IPS-18c (cell line): Measurements from ENCODE around the gene LIMK2.

Experiments
- H3K4me3 ChIP-seq: 2 replicates; pipeline ENCODE4 v1.7.0; 2013; ENCODE audit warnings: low read depth, mild to moderate bottlenecking, low read length, moderate library complexity; ENCODE audit not compliant: insufficient read depth
- H3K9me3 ChIP-seq: one replicate; pipeline ENCODE4 v1.6.1; 2013; ENCODE audit warnings: mild to moderate bottlenecking, low read length, moderate library complexity; ENCODE audit not compliant: control insufficient read depth, insufficient read depth

Gene LIMK2

GRCh38 chr22:31250740-31251600, 38.9 kb downstream of the LIMK2 start:
- Histone ChIP-seq H3K4me3 (no peak overlapping the region), H3K9me3 (no peaks in the 10 kb centered on the region)

GRCh38 chr22:31253949-31254348, 41.9 kb downstream of the LIMK2 start:
- Histone ChIP-seq H3K4me3 (no peak overlapping the region), H3K9me3 (no peaks in the 10 kb centered on the region)

GRCh38 chr22:31259798-31260473, 47.8 kb downstream of the LIMK2 start:
- H3K9me3 ChIP-seq, result peaks cover 2% of the 10 kb centered on the region
- H3K4me3 ChIP-seq, result no peak overlapping the region

GRCh38 chr22:31260474-31260856, 48.4 kb downstream of the LIMK2 start:
- Histone ChIP-seq H3K4me3 (no peak overlapping the region), H3K9me3 (peaks cover 2% of the 10 kb centered on the region)

GRCh38 chr22:31262312-31263133, 50.4 kb downstream of the LIMK2 start:
- H3K4me3 ChIP-seq, result no peak overlapping the region
- peaks cover 2% of the 10 kb centered on the region for H3K9me3 ChIP-seq

GRCh38 chr22:31263896-31264640, 52.0 kb downstream of the LIMK2 start:
- no peak overlapping the region for H3K4me3 ChIP-seq
- H3K9me3 ChIP-seq, result peaks cover 2% of the 10 kb centered on the region

GRCh38 chr22:31268281-31268680, 56.2 kb downstream of the LIMK2 start:
- H3K9me3 ChIP-seq, result peaks cover 4% of the 10 kb centered on the region
- H3K4me3 ChIP-seq, result no peak overlapping the region

- Histone ChIP-seq H3K9me3 (peaks cover 2% of the 10 kb centered on the region), H3K4me3 (no peak overlapping the region)
These were observed 57.9 kb downstream of the LIMK2 start for GRCh38 chr22:31269892-31270579.

GRCh38 chr22:31271026-31271425, 58.9 kb downstream of the LIMK2 start:
- Histone ChIP-seq H3K4me3 (no peak overlapping the region), H3K9me3 (peaks cover 2% of the 10 kb centered on the region)

- H3K4me3 ChIP-seq, result no peak overlapping the region
- peaks cover 2% of the 10 kb centered on the region for H3K9me3 ChIP-seq
These were observed 59.4 kb downstream of the LIMK2 start for GRCh38 chr22:31271485-31271884.

GRCh38 chr22:31272522-31273446, 60.7 kb downstream of the LIMK2 start:
- no peak overlapping the region for H3K4me3 ChIP-seq
- peaks cover 2% of the 10 kb centered on the region for H3K9me3 ChIP-seq

- Histone ChIP-seq H3K4me3 (no peak overlapping the region), H3K9me3 (peaks cover 2% of the 10 kb centered on the region)
These were observed 61.9 kb downstream of the LIMK2 start for GRCh38 chr22:31274017-31274416.

GRCh38 chr22:31275018-31275417, 62.9 kb downstream of the LIMK2 start:
- Histone ChIP-seq H3K9me3 (no peaks in the 10 kb centered on the region), H3K4me3 (no peak overlapping the region)

GRCh38 chr22:31275576-31275975, 63.5 kb downstream of the LIMK2 start:
- Histone ChIP-seq H3K4me3 (no peak overlapping the region), H3K9me3 (no peaks in the 10 kb centered on the region)

- Histone ChIP-seq H3K4me3 (no peak overlapping the region), H3K9me3 (no peaks in the 10 kb centered on the region)
These were observed 64.5 kb downstream of the LIMK2 start for GRCh38 chr22:31276426-31277167.
